ENCODE data around the gene NDUFS6.

DNA sequence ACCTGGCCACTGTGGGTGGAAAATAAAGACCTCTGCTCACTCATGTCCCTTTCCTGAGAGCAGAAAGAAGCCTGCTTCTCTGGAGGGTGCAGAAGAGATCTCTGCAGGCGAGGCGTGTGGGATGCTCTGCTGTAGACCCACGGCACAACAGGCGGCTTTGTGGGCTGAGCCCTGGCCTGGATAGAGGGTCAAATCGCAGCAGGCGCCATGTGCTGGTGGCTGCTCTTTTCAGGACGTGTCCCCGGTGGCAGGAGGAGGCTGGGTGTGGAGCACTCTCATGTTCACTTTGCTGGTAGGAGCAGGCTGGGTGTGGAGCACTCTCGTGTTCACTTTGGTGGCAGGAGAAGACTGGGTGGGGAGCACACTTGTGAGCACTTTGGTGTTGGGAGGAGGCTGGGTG lies 46.4 kb downstream of the NDUFS6 start:
- TF ChIP-seq TCF7L2 (IDR thresholded peaks at IDR 0.05; ENCODE audit: borderline replicate concordance, low read depth, low read length): no peak
- TF ChIP-seq, protein P1, sequence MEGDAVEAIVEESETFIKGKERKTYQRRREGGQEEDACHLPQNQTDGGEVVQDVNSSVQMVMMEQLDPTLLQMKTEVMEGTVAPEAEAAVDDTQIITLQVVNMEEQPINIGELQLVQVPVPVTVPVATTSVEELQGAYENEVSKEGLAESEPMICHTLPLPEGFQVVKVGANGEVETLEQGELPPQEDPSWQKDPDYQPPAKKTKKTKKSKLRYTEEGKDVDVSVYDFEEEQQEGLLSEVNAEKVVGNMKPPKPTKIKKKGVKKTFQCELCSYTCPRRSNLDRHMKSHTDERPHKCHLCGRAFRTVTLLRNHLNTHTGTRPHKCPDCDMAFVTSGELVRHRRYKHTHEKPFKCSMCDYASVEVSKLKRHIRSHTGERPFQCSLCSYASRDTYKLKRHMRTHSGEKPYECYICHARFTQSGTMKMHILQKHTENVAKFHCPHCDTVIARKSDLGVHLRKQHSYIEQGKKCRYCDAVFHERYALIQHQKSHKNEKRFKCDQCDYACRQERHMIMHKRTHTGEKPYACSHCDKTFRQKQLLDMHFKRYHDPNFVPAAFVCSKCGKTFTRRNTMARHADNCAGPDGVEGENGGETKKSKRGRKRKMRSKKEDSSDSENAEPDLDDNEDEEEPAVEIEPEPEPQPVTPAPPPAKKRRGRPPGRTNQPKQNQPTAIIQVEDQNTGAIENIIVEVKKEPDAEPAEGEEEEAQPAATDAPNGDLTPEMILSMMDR (tag by site-specific recombination; IDR thresholded peaks at IDR 0.05): no peak
- TF ChIP-seq, protein P2, sequence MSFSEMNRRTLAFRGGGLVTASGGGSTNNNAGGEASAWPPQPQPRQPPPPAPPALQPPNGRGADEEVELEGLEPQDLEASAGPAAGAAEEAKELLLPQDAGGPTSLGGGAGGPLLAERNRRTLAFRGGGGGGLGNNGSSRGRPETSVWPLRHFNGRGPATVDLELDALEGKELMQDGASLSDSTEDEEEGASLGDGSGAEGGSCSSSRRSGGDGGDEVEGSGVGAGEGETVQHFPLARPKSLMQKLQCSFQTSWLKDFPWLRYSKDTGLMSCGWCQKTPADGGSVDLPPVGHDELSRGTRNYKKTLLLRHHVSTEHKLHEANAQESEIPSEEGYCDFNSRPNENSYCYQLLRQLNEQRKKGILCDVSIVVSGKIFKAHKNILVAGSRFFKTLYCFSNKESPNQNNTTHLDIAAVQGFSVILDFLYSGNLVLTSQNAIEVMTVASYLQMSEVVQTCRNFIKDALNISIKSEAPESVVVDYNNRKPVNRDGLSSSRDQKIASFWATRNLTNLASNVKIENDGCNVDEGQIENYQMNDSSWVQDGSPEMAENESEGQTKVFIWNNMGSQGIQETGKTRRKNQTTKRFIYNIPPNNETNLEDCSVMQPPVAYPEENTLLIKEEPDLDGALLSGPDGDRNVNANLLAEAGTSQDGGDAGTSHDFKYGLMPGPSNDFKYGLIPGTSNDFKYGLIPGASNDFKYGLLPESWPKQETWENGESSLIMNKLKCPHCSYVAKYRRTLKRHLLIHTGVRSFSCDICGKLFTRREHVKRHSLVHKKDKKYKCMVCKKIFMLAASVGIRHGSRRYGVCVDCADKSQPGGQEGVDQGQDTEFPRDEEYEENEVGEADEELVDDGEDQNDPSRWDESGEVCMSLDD (tag by site-specific recombination; IDR thresholded peaks at IDR 0.05): no peak
- TF ChIP-seq, protein P3, sequence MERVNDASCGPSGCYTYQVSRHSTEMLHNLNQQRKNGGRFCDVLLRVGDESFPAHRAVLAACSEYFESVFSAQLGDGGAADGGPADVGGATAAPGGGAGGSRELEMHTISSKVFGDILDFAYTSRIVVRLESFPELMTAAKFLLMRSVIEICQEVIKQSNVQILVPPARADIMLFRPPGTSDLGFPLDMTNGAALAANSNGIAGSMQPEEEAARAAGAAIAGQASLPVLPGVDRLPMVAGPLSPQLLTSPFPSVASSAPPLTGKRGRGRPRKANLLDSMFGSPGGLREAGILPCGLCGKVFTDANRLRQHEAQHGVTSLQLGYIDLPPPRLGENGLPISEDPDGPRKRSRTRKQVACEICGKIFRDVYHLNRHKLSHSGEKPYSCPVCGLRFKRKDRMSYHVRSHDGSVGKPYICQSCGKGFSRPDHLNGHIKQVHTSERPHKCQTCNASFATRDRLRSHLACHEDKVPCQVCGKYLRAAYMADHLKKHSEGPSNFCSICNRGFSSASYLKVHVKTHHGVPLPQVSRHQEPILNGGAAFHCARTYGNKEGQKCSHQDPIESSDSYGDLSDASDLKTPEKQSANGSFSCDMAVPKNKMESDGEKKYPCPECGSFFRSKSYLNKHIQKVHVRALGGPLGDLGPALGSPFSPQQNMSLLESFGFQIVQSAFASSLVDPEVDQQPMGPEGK (tag by site-specific recombination; IDR thresholded peaks at IDR 0.05): no peak
- no peak for TF ChIP-seq ZNF146 (tag by site-specific recombination; IDR thresholded peaks at IDR 0.05)
- TF ChIP-seq, protein P4, sequence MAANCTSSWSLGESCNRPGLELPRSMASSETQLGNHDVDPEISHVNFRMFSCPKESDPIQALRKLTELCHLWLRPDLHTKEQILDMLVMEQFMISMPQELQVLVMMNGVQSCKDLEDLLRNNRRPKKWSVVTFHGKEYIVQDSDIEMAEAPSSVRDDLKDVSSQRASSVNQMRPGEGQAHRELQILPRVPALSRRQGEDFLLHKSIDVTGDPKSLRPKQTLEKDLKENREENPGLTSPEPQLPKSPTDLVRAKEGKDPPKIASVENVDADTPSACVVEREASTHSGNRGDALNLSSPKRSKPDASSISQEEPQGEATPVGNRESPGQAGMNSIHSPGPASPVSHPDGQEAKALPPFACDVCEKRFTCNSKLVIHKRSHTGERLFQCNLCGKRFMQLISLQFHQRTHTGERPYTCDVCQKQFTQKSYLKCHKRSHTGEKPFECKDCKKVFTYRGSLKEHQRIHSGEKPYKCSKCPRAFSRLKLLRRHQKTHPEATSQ (tag by site-specific recombination; IDR thresholded peaks at IDR 0.05): no peak
- TF ChIP-seq ZNF23 (tag by site-specific recombination; IDR thresholded peaks at IDR 0.05; ENCODE audit: borderline replicate concordance): no peak
- no peak for TF ChIP-seq ZBTB1 (tag by site-specific recombination; IDR thresholded peaks at IDR 0.05)
- TF ChIP-seq, protein P5, sequence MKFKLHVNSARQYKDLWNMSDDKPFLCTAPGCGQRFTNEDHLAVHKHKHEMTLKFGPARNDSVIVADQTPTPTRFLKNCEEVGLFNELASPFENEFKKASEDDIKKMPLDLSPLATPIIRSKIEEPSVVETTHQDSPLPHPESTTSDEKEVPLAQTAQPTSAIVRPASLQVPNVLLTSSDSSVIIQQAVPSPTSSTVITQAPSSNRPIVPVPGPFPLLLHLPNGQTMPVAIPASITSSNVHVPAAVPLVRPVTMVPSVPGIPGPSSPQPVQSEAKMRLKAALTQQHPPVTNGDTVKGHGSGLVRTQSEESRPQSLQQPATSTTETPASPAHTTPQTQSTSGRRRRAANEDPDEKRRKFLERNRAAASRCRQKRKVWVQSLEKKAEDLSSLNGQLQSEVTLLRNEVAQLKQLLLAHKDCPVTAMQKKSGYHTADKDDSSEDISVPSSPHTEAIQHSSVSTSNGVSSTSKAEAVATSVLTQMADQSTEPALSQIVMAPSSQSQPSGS (tag by site-specific recombination; IDR thresholded peaks at IDR 0.05; ENCODE audit: low read depth): no peak
- no peak for TF ChIP-seq ZNF558 (tag by site-specific recombination; IDR thresholded peaks at IDR 0.05)
- no peak for TF ChIP-seq ZNF830 (tag by site-specific recombination; IDR thresholded peaks at IDR 0.05; ENCODE audit: low read depth)
- TF ChIP-seq KLF9 (tag by site-specific recombination; IDR thresholded peaks at IDR 0.05; ENCODE audit: low read depth): no peak
